SK-N-SH (cell line): ENCODE results near the gene WFDC11. TPM values are rescaled to one million over a fixed set of nuclear protein-coding genes. Genes with fewer than 3 reads are reported as not detected.
"Not testable (repeated sequence)": the region's sequence is repeated elsewhere in the genome, so short reads cannot be mapped to it uniquely, and the experiment has no call there.

Source experiments
- CTCF ChIA-PET: fragments of 300-600, 350-600 bp; formaldehyde crosslinking; extraction: SDS; loops from one replicate; lab custom pipeline; 2021; lab: Yijun Ruan, JAX
- POLR2A ChIA-PET: fragments of 350-600 bp; sonication (Branson Sonifier 250); formaldehyde crosslinking; extraction: SDS; loops from one replicate; lab custom pipeline; 2020; ENCODE audit warnings: antibody characterized with exemption, inconsistent platforms; lab: Yijun Ruan, JAX
- DNase-seq: peaks from one replicate; pipeline ENCODE4 v3.0.0; 2012
- H2AFZ ChIP-seq: fragments of 200-600 bp; sonication (generic); 2 replicates; pipeline ENCODE4 v1.8.1; 2016; ENCODE audit warnings: antibody characterized with exemption, mild to moderate bottlenecking, low read depth
- H3F3A ChIP-seq: fragments of 200-600 bp; sonication (generic); replicated peaks from 2 replicates; pipeline ENCODE3; 2016; ENCODE audit warnings: antibody characterized with exemption, mild to moderate bottlenecking; ENCODE audit not compliant: insufficient read depth
- H3K27ac ChIP-seq, 2 experiments: fragments of 200-500 bp in 1 of 2; fragments of 200-600 bp in 1 of 2; sonication (Bioruptor generic) in 1 of 2; sonication (generic), shearing (Covaris generic) in 1 of 2; 2 replicates each; pipeline versions ENCODE4 v1.5.1 to v1.6.1; 2014 to 2016; ENCODE audit warnings: low read depth in 2 of 2, inconsistent platforms in 1 of 2, low read length in 1 of 2, mild to moderate bottlenecking in 1 of 2, mixed read lengths in 1 of 2
- H3K27me3 ChIP-seq: fragments of 200-600 bp; sonication (generic), shearing (Covaris generic); 2 replicates; pipeline ENCODE4 v1.6.1; 2016; ENCODE audit warnings: mixed run types; ENCODE audit not compliant: insufficient read depth
- H3K36me3 ChIP-seq, 2 experiments: fragments of 200-500 bp in 1 of 2; fragments of 200-600 bp in 1 of 2; sonication (Bioruptor generic) in 1 of 2; sonication (generic) in 1 of 2; replicated peaks in 1 of 2; 2 replicates each; pipeline versions ENCODE3 to v1.5.1; 2014 to 2016; ENCODE audit warnings: low read length in 1 of 2, mild to moderate bottlenecking in 1 of 2; ENCODE audit not compliant: insufficient read depth in 2 of 2, control insufficient read depth in 1 of 2
- H3K4me1 ChIP-seq, 2 experiments: fragments of 200-500 bp in 1 of 2; fragments of 200-600 bp in 1 of 2; sonication (Bioruptor generic) in 1 of 2; sonication (generic), shearing (Covaris generic) in 1 of 2; 2 replicates each; pipeline versions ENCODE4 v1.5.1 to v1.6.1; 2014 to 2016; ENCODE audit warnings: low read depth in 1 of 2, low read length in 1 of 2, mixed run types in 1 of 2; ENCODE audit not compliant: insufficient read depth in 2 of 2, control insufficient read depth in 1 of 2
- H3K4me2 ChIP-seq: fragments of 200-600 bp; sonication (generic), shearing (Covaris generic); 2 replicates; pipeline ENCODE4 v1.6.1; 2017; ENCODE audit warnings: mixed run types
- H3K4me3 ChIP-seq, 2 experiments: fragments of 200-500 bp in 1 of 2; fragments of 200-600 bp in 1 of 2; sonication (Bioruptor generic) in 1 of 2; sonication (generic), shearing (Covaris generic) in 1 of 2; 2 replicates each; pipeline versions ENCODE4 v1.5.1 to v1.8.1; 2014 to 2016; ENCODE audit warnings: low read depth in 2 of 2, inconsistent platforms in 1 of 2, low read length in 1 of 2, mild to moderate bottlenecking in 1 of 2, mixed read lengths in 1 of 2, moderate library complexity in 1 of 2
- H3K79me2 ChIP-seq: fragments of 200-600 bp; sonication (generic); 2 replicates; pipeline ENCODE4 v1.8.1; 2017; ENCODE audit warnings: mild to moderate bottlenecking; ENCODE audit not compliant: insufficient read depth
- H3K9ac ChIP-seq: fragments of 200-600 bp; sonication (generic); 2 replicates; pipeline ENCODE4 v1.6.1; 2017; ENCODE audit warnings: mixed run types
- H3K9me2 ChIP-seq: fragments of 200-600 bp; sonication (generic); 2 replicates; pipeline ENCODE4 v1.6.1; 2017; ENCODE audit warnings: mixed run types
- H3K9me3 ChIP-seq: fragments of 200-600 bp; sonication (generic); 2 replicates; pipeline ENCODE4 v1.6.1; 2017; ENCODE audit warnings: mixed run types, mild to moderate bottlenecking, moderate library complexity
- H4K20me1 ChIP-seq: fragments of 200-600 bp; sonication (generic); 2 replicates; pipeline ENCODE4 v1.6.1; 2017; ENCODE audit warnings: mild to moderate bottlenecking, mixed run types; ENCODE audit not compliant: insufficient read depth
- NFIC ChIP-seq: IDR thresholded peaks from 2 replicates; pipeline ENCODE4 v1.4.0; 2012; ENCODE audit warnings: borderline replicate concordance
- NRF1 ChIP-seq: IDR thresholded peaks from 2 replicates; pipeline ENCODE4 v1.6.1; 2012; ENCODE audit warnings: low read depth, mild to moderate bottlenecking, low read length
- RAD21 ChIP-seq: IDR thresholded peaks from 2 replicates; pipeline ENCODE4 v1.6.1; 2012; ENCODE audit warnings: mild to moderate bottlenecking, low read length
- RXRA ChIP-seq: IDR thresholded peaks from 2 replicates; pipeline ENCODE4 v1.4.0; 2012; ENCODE audit warnings: low read depth, mild to moderate bottlenecking, borderline replicate concordance
- TEAD4 ChIP-seq: IDR thresholded peaks from 2 replicates; pipeline ENCODE4 v1.4.0; 2012; ENCODE audit warnings: mild to moderate bottlenecking, borderline replicate concordance; ENCODE audit not compliant: insufficient read depth
- WGBS: methylation state at CpG from one replicate; pipeline ENCODE4 v1.1.6; 2017; ENCODE audit warnings: low lambda C conversion rate; 5-methylcytosine and 5-hydroxymethylcytosine counted together
- polyA plus RNA-seq, 3 experiments: library from polyadenylated mRNA; depleted of rRNA; stranded (reverse); fragments of >200 nt; gene quantifications; 2 replicates each; pipeline ENCODE4 v1.2.3, GENCODE V29; 2012

Gene WFDC11
- polyA plus RNA-seq, 1 of the 3 experiments (the other 2 are of a cell fraction), result not detected

GRCh38 chr20:45647441-45648050 lies 22.5 kb downstream of the WFDC11 start (continued):
- TF ChIP-seq TEAD4 (no peak), NRF1 (no peak), RXRA (no peak), NFIC (no peak)

- Histone ChIP-seq H3K9ac (no peak overlapping the region), H3K4me3 (no peak overlapping the region), H3K4me2 (no peak overlapping the region), H3K9me3 (no peaks in the 10 kb centered on the region), H2AFZ (no peak overlapping the region), H3K27ac (no peak overlapping the region), H3K79me2 (no peaks in the 10 kb centered on the region), H4K20me1 (no peaks in the 10 kb centered on the region), H3K27me3 (no peaks in the 10 kb centered on the region), H3K36me3 (no peaks in the 10 kb centered on the region), H3K4me1 (no peaks in the 10 kb centered on the region), H3F3A (no peaks in the 10 kb centered on the region), H3K9me2 (no peaks in the 10 kb centered on the region)
- ChIA-PET POLR2A (no interaction called here), CTCF (interaction anchor here (1.4 kb wide), 1 partner anchor 18 kb away, joined by 3 read pairs; the partner anchor contains the start of gene WFDC10A)
- no peak for TF ChIP-seq RAD21
- DNase-seq, result no peak
- WGBS, result 9% methylated on average over 2 of the region's 3 CpGs
Observed at GRCh38 chr20:45646875-45647274, 23.2 kb downstream of the WFDC11 start.

GRCh38 chr20:45645869-45646268 lies 24.2 kb downstream of the WFDC11 start:
- H3K4me2 ChIP-seq, H3K4me3 ChIP-seq, H3K9me3 ChIP-seq, H3K9ac ChIP-seq, CTCF ChIA-PET, DNase-seq, H3K27me3 ChIP-seq, H4K20me1 ChIP-seq, H3K36me3 ChIP-seq, H2AFZ ChIP-seq, H3K9me2 ChIP-seq, H3K79me2 ChIP-seq, H3F3A ChIP-seq, POLR2A ChIA-PET, H3K27ac ChIP-seq, H3K4me1 ChIP-seq: not testable (repeated sequence)
- 81% methylated on average over 3 of the region's 28 CpGs for WGBS

- H3K9me3 ChIP-seq, H3K79me2 ChIP-seq, H3K9ac ChIP-seq, H3K4me1 ChIP-seq, H3K4me3 ChIP-seq, H3K9me2 ChIP-seq, H2AFZ ChIP-seq, POLR2A ChIA-PET, H3K4me2 ChIP-seq, H4K20me1 ChIP-seq, DNase-seq, H3F3A ChIP-seq, H3K27ac ChIP-seq, CTCF ChIA-PET, H3K27me3 ChIP-seq, H3K36me3 ChIP-seq: not testable (repeated sequence)
- WGBS, result 61% methylated on average over 14 of the region's 24 CpGs
Observed at GRCh38 chr20:45641076-45641475, 29.0 kb downstream of the WFDC11 start.
